HK-2 (cell line): ENCODE results near the gene PML.

ENCODE experiments used
- DNase-seq: peaks from one replicate; pipeline ENCODE4 v3.0.0-alpha.2; 2018; ENCODE audit not compliant: unreplicated experiment

The PML gene

GRCh38 chr15:73994413-73994883 is at the start of gene PML:
PML (plus strand) TSS chr15:73994716; CDS start chr15:73994813, 97 bp downstream.
- DNase-seq = peak; percentile 86

GRCh38 chr15:73945130-73945508 is 49.4 kb upstream of the PML start:
- no peak for DNase-seq

- DNase-seq = no peak
Measured at GRCh38 chr15:73946046-73946721, 48.3 kb upstream of the PML start.

GRCh38 chr15:73946795-73947370 is 47.6 kb upstream of the PML start:
- DNase-seq = no peak

- no peak for DNase-seq
Measured at GRCh38 chr15:73947651-73948050, 46.9 kb upstream of the PML start.

GRCh38 chr15:73948396-73948795 is 46.1 kb upstream of the PML start:
- DNase-seq = no peak

- no peak for DNase-seq
Measured at GRCh38 chr15:73948982-73949381, 45.5 kb upstream of the PML start.

GRCh38 chr15:73949496-73949895 is 45.0 kb upstream of the PML start:
- no peak for DNase-seq

GRCh38 chr15:73950479-73950830 is 44.1 kb upstream of the PML start:
- DNase-seq = no peak

GRCh38 chr15:73950831-73951561 is 43.5 kb upstream of the PML start:
- DNase-seq = peak; percentile 78

- DNase-seq = no peak
Measured at GRCh38 chr15:73951601-73952000, 42.9 kb upstream of the PML start.

- no peak for DNase-seq
Measured at GRCh38 chr15:73952171-73952912, 42.2 kb upstream of the PML start.

- DNase-seq = no peak
Measured at GRCh38 chr15:73952913-73953750, 41.4 kb upstream of the PML start.

- DNase-seq = no peak
Measured at GRCh38 chr15:73954188-73955145, 40.0 kb upstream of the PML start.

GRCh38 chr15:73955326-73955725 is 39.2 kb upstream of the PML start:
- no peak for DNase-seq

- DNase-seq = peak; percentile 34
Measured at GRCh38 chr15:73955861-73956742, 38.4 kb upstream of the PML start.

GRCh38 chr15:73956743-73957135 is 37.8 kb upstream of the PML start:
- peak; percentile 72 for DNase-seq

GRCh38 chr15:73957276-73957675 is 37.2 kb upstream of the PML start:
- DNase-seq = no peak

GRCh38 chr15:73957785-73958184 is 36.7 kb upstream of the PML start:
- no peak for DNase-seq
